ENCODE data around the gene TEX47.

DNA sequence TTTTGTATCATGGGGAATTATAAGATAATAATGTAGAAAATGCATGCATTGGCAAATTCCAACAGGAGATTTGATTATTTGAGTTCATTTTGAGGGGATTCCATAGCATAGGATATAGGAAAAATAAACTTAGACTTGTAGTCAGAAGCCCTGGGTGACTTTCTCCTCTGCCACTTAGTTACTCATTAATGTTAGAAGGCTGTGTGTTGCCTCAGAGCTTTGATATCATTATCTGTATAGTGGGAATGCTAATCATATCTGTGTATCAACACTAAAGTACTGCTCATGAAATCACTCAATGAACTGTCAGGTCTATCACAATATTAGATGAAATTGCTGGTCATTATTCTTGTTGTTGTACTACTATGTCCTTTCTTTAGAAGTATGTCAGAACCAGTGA is 23.0 kb upstream of the TEX47 start:
- TF ChIP-seq POLR2A (IDR thresholded peaks at IDR 0.05; ENCODE audit: low read depth, low read length) (no peak), POLR2AphosphoS5 (IDR thresholded peaks at IDR 0.05; ENCODE audit: low read depth, low read length) (no peak), TAF1 (IDR thresholded peaks at IDR 0.05; ENCODE audit: borderline replicate concordance, low read depth, low read length) (no peak)
